DMS79 treated with DMSO at 0.1 percent for 48 hours (cell line): ENCODE data around the gene RFTN1.

Source experiments
- DNase-seq: peaks from one replicate; lab custom pipeline; 2025; lab: John Stamatoyannopoulos, UW

Gene RFTN1

DNA sequence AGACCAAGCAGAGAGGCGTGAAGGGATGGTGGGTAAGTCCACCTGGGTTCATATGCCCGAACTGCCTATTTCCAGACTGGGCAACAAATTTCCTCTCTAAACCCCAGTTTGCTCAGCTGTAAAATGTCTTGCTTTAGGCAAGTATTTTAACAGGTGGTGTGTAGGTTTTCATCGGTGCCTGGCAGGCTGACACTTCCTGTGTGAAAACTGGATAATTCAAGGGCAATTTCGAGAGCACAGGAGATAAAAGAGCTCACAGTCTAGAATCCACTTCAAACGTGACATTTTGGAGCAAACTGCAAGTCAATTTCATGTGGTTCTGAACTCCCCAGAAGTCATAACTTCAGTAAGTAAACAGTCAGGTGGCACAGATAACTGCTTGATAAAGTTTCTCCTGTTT lies 136.3 kb downstream of the RFTN1 start:
- DNase-seq, result no peak

DNA sequence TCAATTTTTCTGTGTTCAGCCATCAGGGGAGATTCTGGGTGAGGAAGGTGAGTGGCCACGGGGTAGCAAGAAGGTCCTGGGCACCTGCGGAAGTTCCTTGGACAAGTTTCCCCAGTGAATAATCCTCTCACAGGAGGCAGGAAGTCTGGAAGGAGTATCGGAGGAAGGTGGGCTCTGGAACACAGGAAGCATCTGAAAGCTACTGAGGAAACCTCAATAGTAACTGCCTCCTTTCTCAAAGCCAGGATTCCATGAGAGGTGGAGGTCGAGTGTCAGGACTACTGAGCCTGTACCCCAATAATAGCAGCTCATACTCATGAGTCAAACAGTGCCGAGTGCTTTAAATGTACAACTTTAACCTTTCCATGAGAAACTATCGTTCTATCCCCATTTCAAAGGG lies 137.6 kb downstream of the RFTN1 start:
- DNase-seq, result no peak

GRCh38 chr3:16374935-16375245 lies 138.6 kb downstream of the RFTN1 start:
- no peak for DNase-seq

GRCh38 chr3:16374047-16374934 lies 139.2 kb downstream of the RFTN1 start:
- DNase-seq, result no peak

- no peak for DNase-seq
These were observed 140.1 kb downstream of the RFTN1 start for GRCh38 chr3:16373341-16373946.

- no peak for DNase-seq
These were observed 140.9 kb downstream of the RFTN1 start for GRCh38 chr3:16372362-16373292.

DNA sequence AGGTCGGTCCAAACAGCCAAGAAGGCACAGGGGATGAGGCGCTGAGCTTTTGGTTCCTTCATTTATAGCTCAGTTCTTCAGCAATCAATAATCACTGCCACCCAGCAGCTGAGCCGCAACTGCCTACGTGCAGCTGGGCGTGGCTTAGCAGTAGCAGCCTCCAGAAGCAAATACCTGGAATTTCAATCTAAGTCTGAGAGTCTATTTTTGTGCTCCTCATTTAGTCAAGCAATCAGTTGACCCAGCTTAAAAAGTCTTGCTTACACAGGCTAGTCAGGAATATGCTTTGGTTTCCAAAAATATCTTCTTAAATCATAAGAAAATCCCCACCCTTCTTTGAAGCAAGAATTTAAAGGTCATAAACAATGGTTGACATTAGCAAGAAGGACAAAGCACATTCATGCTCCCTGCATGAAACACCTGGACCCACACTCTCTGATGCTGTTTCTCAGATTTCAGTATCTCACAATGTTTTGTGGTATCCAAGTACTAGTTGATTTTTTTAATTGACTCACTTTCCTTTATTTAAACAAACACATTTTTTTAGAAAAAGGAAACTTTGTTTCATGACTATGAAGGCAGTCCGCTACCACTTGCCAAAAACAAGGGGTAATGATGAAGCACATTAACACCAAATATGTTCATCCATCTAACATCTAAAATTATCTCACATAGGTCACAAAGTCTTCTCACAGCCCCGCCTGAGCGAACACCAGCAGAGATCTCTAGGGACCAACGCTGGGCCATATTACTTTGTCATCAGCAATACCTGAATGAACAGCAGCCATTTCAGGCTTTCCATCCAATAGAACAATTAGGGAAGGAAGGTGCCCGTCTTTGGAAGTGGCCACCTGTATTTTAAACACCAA lies 142.4 kb downstream of the RFTN1 start:
- no peak for DNase-seq

GRCh38 chr3:16370503-16370871 lies 143.0 kb downstream of the RFTN1 start:
- DNase-seq, result no peak

- DNase-seq, result no peak
These were observed 143.6 kb downstream of the RFTN1 start for GRCh38 chr3:16369885-16370284.

- DNase-seq, result no peak
These were observed 144.2 kb downstream of the RFTN1 start for GRCh38 chr3:16369276-16369675.

DNA sequence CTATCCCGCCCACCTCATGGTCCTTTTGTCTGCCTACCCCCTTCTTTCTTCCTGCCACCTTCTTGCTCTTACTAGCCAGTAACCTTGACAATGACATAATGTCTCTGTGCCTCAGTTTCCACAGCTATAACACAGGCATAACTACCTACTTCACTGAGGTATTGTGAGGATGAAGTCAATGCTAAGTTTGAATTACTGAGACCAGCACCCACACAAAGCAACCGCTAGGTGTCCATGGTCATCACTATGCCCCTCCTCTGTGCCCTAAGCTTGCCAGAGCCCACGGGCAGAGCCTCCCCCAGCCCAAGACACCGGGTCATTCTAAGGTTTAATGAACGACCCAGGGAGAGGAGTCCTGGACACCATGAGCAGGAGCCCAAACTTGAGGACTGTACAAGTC lies 146.9 kb downstream of the RFTN1 start:
- DNase-seq, result no peak

DNA sequence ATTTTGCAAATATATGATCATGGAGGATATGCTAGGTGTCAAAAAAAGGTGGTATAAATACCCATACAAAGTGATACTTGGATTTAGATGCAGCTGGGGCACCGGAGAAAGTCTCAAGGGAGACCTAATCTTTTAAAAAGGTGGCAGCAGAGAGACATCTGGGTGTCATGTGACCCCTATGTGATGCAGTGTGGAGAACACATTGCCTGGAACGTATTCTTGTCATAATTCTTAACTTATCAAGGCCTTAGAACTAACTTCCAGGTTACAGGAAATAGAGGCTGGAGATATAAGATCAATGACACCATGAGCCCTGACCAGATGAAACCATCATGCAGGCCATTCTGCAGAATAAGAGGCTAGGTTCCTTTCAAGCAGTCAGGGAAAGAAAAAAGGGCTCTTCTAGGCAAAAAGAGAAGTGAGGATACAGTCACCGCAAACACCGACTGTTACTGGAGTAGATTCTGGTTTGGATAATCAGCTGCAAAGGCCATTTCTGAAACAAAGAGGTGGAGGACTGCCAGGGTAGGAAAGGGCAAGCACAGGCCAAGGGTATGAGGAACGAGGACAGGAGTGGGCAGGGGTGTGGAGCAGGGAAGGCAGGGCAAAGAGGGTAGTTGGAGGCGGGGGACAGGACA lies 147.9 kb downstream of the RFTN1 start:
- no peak for DNase-seq

- DNase-seq, result no peak
These were observed 148.5 kb downstream of the RFTN1 start for GRCh38 chr3:16364963-16365362.

DNA sequence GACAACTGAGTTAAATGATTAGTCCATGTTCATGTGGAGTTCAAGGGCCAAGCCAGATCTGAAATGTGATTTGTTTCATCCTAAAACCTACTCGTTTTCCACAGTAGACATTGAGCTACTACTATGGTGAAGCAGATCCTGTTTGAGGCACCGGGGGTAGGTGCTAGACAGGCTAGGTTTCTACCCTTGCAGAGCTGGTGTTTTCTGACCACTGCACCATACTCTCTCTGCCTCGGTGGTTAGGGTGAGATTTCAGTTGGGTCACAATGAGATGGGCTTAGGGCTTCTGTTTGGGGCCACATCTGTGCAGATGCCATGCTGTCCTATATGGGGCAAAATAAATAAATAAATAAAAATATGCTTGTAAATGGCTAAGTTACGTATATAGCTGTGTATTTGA lies 149.2 kb downstream of the RFTN1 start:
- no peak for DNase-seq

GRCh38 chr3:16363636-16364035 lies 149.9 kb downstream of the RFTN1 start:
- no peak for DNase-seq

DNA sequence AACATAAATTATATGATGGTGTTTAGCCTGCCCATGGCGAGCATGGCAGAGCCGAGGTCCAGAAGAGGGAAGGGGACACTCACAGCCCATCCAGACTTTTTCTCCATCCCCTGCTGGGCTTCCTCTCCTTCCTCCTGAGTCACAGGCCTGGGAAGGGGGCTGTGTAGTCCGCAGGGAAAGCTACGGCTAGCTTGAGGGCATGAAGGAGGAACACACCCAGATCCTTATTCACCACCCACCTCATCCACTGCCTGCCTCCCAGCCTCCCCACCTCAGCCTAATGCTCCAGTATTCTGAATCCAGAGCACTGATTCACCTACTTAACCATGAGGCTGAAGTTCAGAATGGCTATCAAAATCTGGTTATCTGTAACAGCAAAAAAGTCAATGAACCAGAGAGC lies 150.7 kb downstream of the RFTN1 start:
- DNase-seq, result no peak

- DNase-seq, result no peak
These were observed 152.4 kb downstream of the RFTN1 start for GRCh38 chr3:16361087-16361486.

DNA sequence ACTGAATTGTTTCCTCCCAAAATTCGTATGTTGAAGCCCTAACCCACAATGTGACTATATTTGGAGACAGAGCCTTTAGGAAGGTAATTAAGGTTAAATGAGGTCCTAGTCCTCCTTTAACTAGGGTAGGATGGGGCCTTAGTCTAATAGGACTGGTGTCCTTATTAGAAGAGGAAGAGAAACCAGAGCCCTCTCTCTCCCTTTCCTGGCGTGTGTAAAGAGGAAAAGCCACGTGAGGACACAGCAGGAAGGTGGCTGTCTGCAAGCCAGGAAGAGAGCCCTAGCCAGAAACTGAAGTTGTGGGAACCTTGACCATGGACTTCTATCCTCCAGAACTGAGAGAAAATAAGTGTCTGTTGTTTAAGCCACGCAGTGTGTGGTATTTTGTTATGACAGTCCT lies 154.2 kb downstream of the RFTN1 start:
- no peak for DNase-seq

DNA sequence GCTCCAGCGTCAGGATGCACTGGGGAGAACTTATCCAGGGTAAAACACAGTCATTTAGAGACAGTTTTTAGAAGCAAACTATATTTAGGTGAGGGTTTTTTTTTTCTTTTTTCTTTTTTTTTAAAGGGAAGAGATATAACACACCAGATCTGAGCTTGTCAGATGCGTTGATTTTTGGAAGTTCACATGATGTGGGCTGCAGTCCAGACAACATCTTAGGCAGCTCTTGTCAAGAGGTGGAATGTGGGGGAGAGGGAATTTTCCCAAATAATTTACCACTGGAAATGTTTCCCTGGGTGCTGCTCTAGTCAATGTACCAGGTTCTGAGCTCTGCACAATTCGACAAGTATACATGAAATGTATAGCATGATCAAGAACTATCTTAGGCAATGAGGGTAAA lies 155.2 kb downstream of the RFTN1 start:
- DNase-seq, result no peak

- DNase-seq, result no peak
These were observed 156.0 kb downstream of the RFTN1 start for GRCh38 chr3:16357186-16358121.
